IMR-90 (cell line): ENCODE results near the gene ITPK1. TPM values are rescaled to one million over a fixed set of nuclear protein-coding genes. Genes with fewer than 3 reads are reported as not detected.

Experiments
- ATAC-seq: fragments of 200-7000 bp; cut with Tn5 transposase; 2 replicates; pipeline ENCODE4 v1.9.1; 2020; ENCODE audit warnings: low read depth, mild to moderate bottlenecking, moderate library complexity
- BruUV-seq: library from RNA; stranded (reverse); fragments of 400-500 nt; replicated peaks from 2 replicates; lab custom pipeline; 2021; lab: Mats Ljungman, UMichigan
- CTCF ChIA-PET: fragments of 300-600 bp; formaldehyde crosslinking; extraction: SDS; loops from one replicate; lab custom pipeline; 2021; ENCODE audit warnings: antibody characterized with exemption; lab: Yijun Ruan, JAX
- POLR2A ChIA-PET: fragments of 300-600 bp; sonication (Branson Sonifier 250); formaldehyde crosslinking; loops from one replicate; lab custom pipeline; 2022; ENCODE audit warnings: antibody characterized with exemption; ENCODE audit not compliant: unreplicated experiment; lab: Charles Lee
- DNase-seq: peaks from one replicate; pipeline ENCODE4 v3.0.0; 2013
- H2AFZ ChIP-seq: replicated peaks from 2 replicates; pipeline ENCODE3; 2013; ENCODE audit warnings: low read length, mild to moderate bottlenecking; ENCODE audit not compliant: poor library complexity
- H2AK5ac ChIP-seq: 2 replicates; pipeline ENCODE4 v1.6.1; 2013; ENCODE audit warnings: low read depth, low read length, inconsistent platforms
- H2AK9ac ChIP-seq: replicated peaks from 2 replicates; pipeline ENCODE3; 2013; ENCODE audit warnings: mild to moderate bottlenecking, low read depth, low read length, moderate library complexity; ENCODE audit not compliant: poor library complexity
- H2BK120ac ChIP-seq: 2 replicates; pipeline ENCODE4 v1.6.1; 2013; ENCODE audit warnings: low read depth, low read length, inconsistent platforms
- H2BK15ac ChIP-seq: 3 replicates; pipeline ENCODE4 v1.6.1; 2013; ENCODE audit warnings: low read depth, low read length, inconsistent platforms
- H2BK20ac ChIP-seq: 2 replicates; pipeline ENCODE4 v1.6.1; 2013; ENCODE audit warnings: low read depth, mild to moderate bottlenecking, inconsistent platforms, low read length, moderate library complexity
- H2BK5ac ChIP-seq: 2 replicates; pipeline ENCODE4 v1.6.1; 2013; ENCODE audit warnings: mild to moderate bottlenecking, low read depth, low read length, inconsistent platforms; ENCODE audit not compliant: poor library complexity, severe bottlenecking
- H3K14ac ChIP-seq: replicated peaks from 2 replicates; pipeline ENCODE4 v1.6.1; 2013; ENCODE audit warnings: low read depth, low read length, inconsistent platforms
- H3K18ac ChIP-seq: 2 replicates; pipeline ENCODE4 v1.6.1; 2013; ENCODE audit warnings: low read depth, low read length, control low read depth
- H3K23ac ChIP-seq: 2 replicates; pipeline ENCODE4 v1.6.1; 2013; ENCODE audit warnings: low read depth, low read length, inconsistent platforms
- H3K27ac ChIP-seq: 2 replicates; pipeline ENCODE4 v1.5.1; 2013; ENCODE audit warnings: mild to moderate bottlenecking, control low read depth, low read length; ENCODE audit not compliant: insufficient read depth
- H3K27me3 ChIP-seq: 2 replicates; pipeline ENCODE4 v1.6.1; 2013; ENCODE audit warnings: low read length; ENCODE audit not compliant: control insufficient read depth, insufficient read depth
- H3K36me3 ChIP-seq: 2 replicates; pipeline ENCODE4 v1.6.1; 2013; ENCODE audit warnings: low read length, mixed read lengths; ENCODE audit not compliant: control insufficient read depth, insufficient read depth
- H3K4ac ChIP-seq: 2 replicates; pipeline ENCODE4 v1.6.1; 2013; ENCODE audit warnings: low read depth, low read length, inconsistent platforms
- H3K4me1 ChIP-seq: 2 replicates; pipeline ENCODE4 v1.6.1; 2013; ENCODE audit warnings: low read length, mixed read lengths; ENCODE audit not compliant: control insufficient read depth, insufficient read depth
- H3K4me2 ChIP-seq: 2 replicates; pipeline ENCODE4 v1.6.1; 2013; ENCODE audit warnings: low read depth, mild to moderate bottlenecking, control low read depth, low read length, moderate library complexity
- H3K4me3 ChIP-seq: 2 replicates; pipeline ENCODE4 v1.5.1; 2013; ENCODE audit warnings: low read depth, mild to moderate bottlenecking, control low read depth, low read length, moderate library complexity; ENCODE audit not compliant: insufficient read depth
- H3K56ac ChIP-seq: 2 replicates; pipeline ENCODE4 v1.6.1; 2013; ENCODE audit warnings: low read length, inconsistent platforms; ENCODE audit not compliant: insufficient read depth; ENCODE audit errors: extremely low read depth
- H3K79me1 ChIP-seq, 2 experiments: 2 replicates each; pipeline ENCODE4 v1.6.1; 2013; ENCODE audit warnings: low read length in 2 of 2, inconsistent platforms in 1 of 2, low read depth in 1 of 2
- H3K9ac ChIP-seq: 2 replicates; pipeline ENCODE4 v1.6.1; 2013; ENCODE audit warnings: low read depth, low read length, control low read depth
- H3K9me1 ChIP-seq: 2 replicates; pipeline ENCODE4 v1.6.1; 2013; ENCODE audit warnings: low read length, inconsistent platforms; ENCODE audit not compliant: insufficient read depth
- H3K9me3 ChIP-seq: 2 replicates; pipeline ENCODE4 v1.6.1; 2013; ENCODE audit warnings: low read length; ENCODE audit not compliant: control insufficient read depth, insufficient read depth
- H4K20me1 ChIP-seq: 2 replicates; pipeline ENCODE4 v1.6.1; 2013; ENCODE audit warnings: low read length, inconsistent platforms; ENCODE audit not compliant: insufficient read depth
- H4K5ac ChIP-seq: 2 replicates; pipeline ENCODE4 v1.6.1; 2013; ENCODE audit warnings: mild to moderate bottlenecking, low read depth, low read length, control low read depth
- H4K8ac ChIP-seq, 2 experiments: 2 replicates each; pipeline ENCODE4 v1.6.1; 2013; ENCODE audit warnings: low read depth in 2 of 2, low read length in 2 of 2, control low read depth in 1 of 2, inconsistent platforms in 1 of 2
- H4K91ac ChIP-seq: 2 replicates; pipeline ENCODE4 v1.6.1; 2013; ENCODE audit warnings: low read depth, low read length, inconsistent platforms; ENCODE audit not compliant: insufficient read depth
- BHLHE40 ChIP-seq: fragments of 150-350 bp; IDR thresholded peaks from 2 replicates; pipeline ENCODE4 v1.6.1; 2016; ENCODE audit warnings: mild to moderate bottlenecking, low read depth, low read length
- CHD1 ChIP-seq: IDR thresholded peaks from 2 replicates; pipeline ENCODE4 v1.6.1; 2012; ENCODE audit warnings: low read depth, low read length, improper control_type of control experiment
- FOS ChIP-seq: fragments of 150-350 bp; IDR thresholded peaks from 2 replicates; pipeline ENCODE4 v1.6.1; 2016; ENCODE audit warnings: low read depth, low read length
- MAFK ChIP-seq: IDR thresholded peaks from 2 replicates; pipeline ENCODE4 v1.6.1; 2012; ENCODE audit warnings: low read depth, low read length, improper control_type of control experiment
- MAZ ChIP-seq: IDR thresholded peaks from 2 replicates; pipeline ENCODE4 v1.6.1; 2012; ENCODE audit warnings: low read depth, mild to moderate bottlenecking, low read length, improper control_type of control experiment, moderate library complexity, borderline replicate concordance
- MXI1 ChIP-seq: IDR thresholded peaks from 2 replicates; pipeline ENCODE4 v1.6.1; 2012; ENCODE audit warnings: low read depth, mild to moderate bottlenecking, low read length, moderate library complexity, borderline replicate concordance
- NFE2L2 ChIP-seq: fragments of 150-350 bp; IDR thresholded peaks from 2 replicates; pipeline ENCODE4 v1.6.1; 2016; ENCODE audit warnings: low read depth, mild to moderate bottlenecking, low read length
- RAD21 ChIP-seq: IDR thresholded peaks from 2 replicates; pipeline ENCODE4 v1.6.1; 2012; ENCODE audit warnings: low read length, improper control_type of control experiment
- RFX5 ChIP-seq: IDR thresholded peaks from 2 replicates; pipeline ENCODE4 v1.8.0; 2012; ENCODE audit warnings: low read depth, mild to moderate bottlenecking, low read length, moderate library complexity
- SMC3 ChIP-seq: fragments of 150-350 bp; IDR thresholded peaks from 2 replicates; pipeline ENCODE4 v1.6.1; 2016; ENCODE audit warnings: low read depth, mild to moderate bottlenecking, antibody characterized with exemption, low read length, moderate library complexity
- WGBS, 2 experiments: methylation state at CpG; one replicate each; pipeline versions ENCODE4 v1.1.5 to v1.1.7; 2013; ENCODE audit warnings: missing lambda C conversion rate in 2 of 2; ENCODE audit not compliant: insufficient read length in 1 of 2; ENCODE audit errors: extremely low coverage in 2 of 2; 5-methylcytosine and 5-hydroxymethylcytosine counted together
- dilution Hi-C: fragments of 300-500 bp; cut with HindIII; formaldehyde crosslinking; loops from one replicate; pipeline ENCODE4 v1.14.3; 2018; ENCODE audit warnings: low sequenced_read_pairs; ENCODE audit not compliant: unreplicated experiment
- in situ Hi-C: fragments of 300-500 bp; cut with MboI; formaldehyde crosslinking; loops from 3 replicates; pipeline ENCODE4 v1.14.3; 2019; ENCODE audit warnings: low sequenced_read_pairs, inconsistent platforms, mixed read lengths
- intact Hi-C: fragments of 100-400 bp; cut with micrococcal nuclease; formaldehyde crosslinking; loops from 2 replicates; pipeline ENCODE4 v1.10.0; 2022
- polyA plus RNA-seq, 3 experiments: library from polyadenylated mRNA; depleted of rRNA; stranded (reverse); fragments of >200 nt; gene quantifications; 2 replicates each; pipeline ENCODE4 v1.2.3, GENCODE V29; 2012; ENCODE audit warnings: low replicate concordance in 1 of 3
- total RNA-seq: library from RNA; depleted of rRNA; stranded (reverse); fragments of >200 nt; gene quantifications from 2 replicates; pipeline ENCODE4 v1.2.3, GENCODE V29; 2012
- TF ChIP-seq, protein P1 (sequence below): fragments of 150-350 bp; IDR thresholded peaks from 2 replicates; pipeline ENCODE4 v1.6.1; 2017; ENCODE audit warnings: mild to moderate bottlenecking, antibody characterized with exemption, low read length, low read depth
- TF ChIP-seq, protein P2 (sequence below): fragments of 150-350 bp; IDR thresholded peaks from 2 replicates; pipeline ENCODE4 v1.6.1; 2016; ENCODE audit warnings: low read depth, mild to moderate bottlenecking, low read length, moderate library complexity, borderline replicate concordance
- TF ChIP-seq, protein P3 (sequence below): conservative IDR thresholded peaks from 2 replicates; pipeline ENCODE4 v1.5.1; 2012; ENCODE audit warnings: mild to moderate bottlenecking, low read depth, low read length, improper control_type of control experiment

The ITPK1 gene
- total and polyA plus RNA-seq, 2 of the 4 experiments (the other 2 are of a cell fraction), result 21.7 to 26.9 TPM

DNA sequence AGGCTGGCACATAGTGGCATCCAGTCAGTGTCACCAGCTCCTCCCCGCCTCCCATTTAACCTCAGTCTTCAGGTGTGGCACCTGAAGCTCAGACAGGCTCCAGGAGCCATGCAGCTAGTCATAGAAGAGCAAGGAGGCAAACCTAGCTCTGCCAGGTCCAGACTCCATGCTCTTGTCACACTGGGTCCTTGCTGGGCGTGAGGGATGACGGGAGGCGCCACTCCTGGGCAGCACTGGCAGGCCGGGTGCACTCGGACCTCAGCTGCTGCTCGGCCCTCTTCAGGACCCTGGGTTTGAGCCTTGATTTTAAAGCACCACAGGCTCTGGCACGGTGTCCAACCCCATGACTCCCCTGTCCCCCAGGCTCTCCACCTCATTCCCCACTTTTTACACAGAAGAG lies 24.1 kb downstream of the ITPK1 start:
- Histone ChIP-seq H3K9me3 (no peaks in the 10 kb centered on the region), H2AK5ac (no peak overlapping the region), H3K18ac (no peak overlapping the region), H4K8ac (no peak overlapping the region), H3K4me3 (no peak overlapping the region), H3K9ac (no peak overlapping the region), H3K27ac (no peak overlapping the region), H2BK15ac (no peak overlapping the region), H3K9me1 (no peaks in the 10 kb centered on the region; the same call in 1 of the 2 replicates), H3K27me3 (no peaks in the 10 kb centered on the region; the same call in 1 of the 2 replicates), H3K23ac (no peak overlapping the region), H3K14ac (no peak overlapping the region), H3K4me2 (no peak overlapping the region), H3K79me1 (no peaks in the 10 kb centered on the region), H2AFZ (no peak overlapping the region), H2BK5ac (no peak overlapping the region), H2BK120ac (no peak overlapping the region), H2BK20ac (no peak overlapping the region), H4K20me1 (peaks cover 25% of the 10 kb centered on the region), H2AK9ac (no peak overlapping the region), H4K5ac (no peak overlapping the region), H3K56ac (no peak overlapping the region), H3K4me1 (peaks cover 3% of the 10 kb centered on the region; the same call in 1 of the 2 replicates), H3K36me3 (no peaks in the 10 kb centered on the region), H4K91ac (no peak overlapping the region), H3K4ac (no peak overlapping the region)
- dilution Hi-C loops, result no loop called here
- ATAC-seq (no peak), DNase-seq (no peak)
- TF ChIP-seq SMC3 (no peak), MXI1 (no peak), BHLHE40 (no peak), CHD1 (no peak), NFE2L2 (no peak), RFX5 (no peak), RAD21 (no peak), MAFK (no peak), MAZ (no peak), FOS (no peak)
- TF ChIP-seq, protein P1, sequence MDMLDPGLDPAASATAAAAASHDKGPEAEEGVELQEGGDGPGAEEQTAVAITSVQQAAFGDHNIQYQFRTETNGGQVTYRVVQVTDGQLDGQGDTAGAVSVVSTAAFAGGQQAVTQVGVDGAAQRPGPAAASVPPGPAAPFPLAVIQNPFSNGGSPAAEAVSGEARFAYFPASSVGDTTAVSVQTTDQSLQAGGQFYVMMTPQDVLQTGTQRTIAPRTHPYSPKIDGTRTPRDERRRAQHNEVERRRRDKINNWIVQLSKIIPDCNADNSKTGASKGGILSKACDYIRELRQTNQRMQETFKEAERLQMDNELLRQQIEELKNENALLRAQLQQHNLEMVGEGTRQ, result no peak
- TF ChIP-seq, protein P2, sequence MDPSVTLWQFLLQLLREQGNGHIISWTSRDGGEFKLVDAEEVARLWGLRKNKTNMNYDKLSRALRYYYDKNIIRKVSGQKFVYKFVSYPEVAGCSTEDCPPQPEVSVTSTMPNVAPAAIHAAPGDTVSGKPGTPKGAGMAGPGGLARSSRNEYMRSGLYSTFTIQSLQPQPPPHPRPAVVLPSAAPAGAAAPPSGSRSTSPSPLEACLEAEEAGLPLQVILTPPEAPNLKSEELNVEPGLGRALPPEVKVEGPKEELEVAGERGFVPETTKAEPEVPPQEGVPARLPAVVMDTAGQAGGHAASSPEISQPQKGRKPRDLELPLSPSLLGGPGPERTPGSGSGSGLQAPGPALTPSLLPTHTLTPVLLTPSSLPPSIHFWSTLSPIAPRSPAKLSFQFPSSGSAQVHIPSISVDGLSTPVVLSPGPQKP, result no peak
- TF ChIP-seq, protein P3, sequence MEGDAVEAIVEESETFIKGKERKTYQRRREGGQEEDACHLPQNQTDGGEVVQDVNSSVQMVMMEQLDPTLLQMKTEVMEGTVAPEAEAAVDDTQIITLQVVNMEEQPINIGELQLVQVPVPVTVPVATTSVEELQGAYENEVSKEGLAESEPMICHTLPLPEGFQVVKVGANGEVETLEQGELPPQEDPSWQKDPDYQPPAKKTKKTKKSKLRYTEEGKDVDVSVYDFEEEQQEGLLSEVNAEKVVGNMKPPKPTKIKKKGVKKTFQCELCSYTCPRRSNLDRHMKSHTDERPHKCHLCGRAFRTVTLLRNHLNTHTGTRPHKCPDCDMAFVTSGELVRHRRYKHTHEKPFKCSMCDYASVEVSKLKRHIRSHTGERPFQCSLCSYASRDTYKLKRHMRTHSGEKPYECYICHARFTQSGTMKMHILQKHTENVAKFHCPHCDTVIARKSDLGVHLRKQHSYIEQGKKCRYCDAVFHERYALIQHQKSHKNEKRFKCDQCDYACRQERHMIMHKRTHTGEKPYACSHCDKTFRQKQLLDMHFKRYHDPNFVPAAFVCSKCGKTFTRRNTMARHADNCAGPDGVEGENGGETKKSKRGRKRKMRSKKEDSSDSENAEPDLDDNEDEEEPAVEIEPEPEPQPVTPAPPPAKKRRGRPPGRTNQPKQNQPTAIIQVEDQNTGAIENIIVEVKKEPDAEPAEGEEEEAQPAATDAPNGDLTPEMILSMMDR, result no peak
- CTCF ChIA-PET, result no interaction called here
- POLR2A ChIA-PET, result no interaction called here
- intact Hi-C loops, result no loop called here
- in situ Hi-C loops, result no loop called here
- BruUV-seq, result no TSS peak
- WGBS, 2 experiments, result 90% methylated on average over 3 of the region's 8 CpGs; no CpG with 5 or more reads in 1 of the 2 experiments
